ENCODE measurements around the gene IL15RA.
"Not testable (repeated sequence)": the region's sequence is repeated elsewhere in the genome, so short reads cannot be mapped to it uniquely, and the experiment has no call there.

Gene IL15RA

DNA sequence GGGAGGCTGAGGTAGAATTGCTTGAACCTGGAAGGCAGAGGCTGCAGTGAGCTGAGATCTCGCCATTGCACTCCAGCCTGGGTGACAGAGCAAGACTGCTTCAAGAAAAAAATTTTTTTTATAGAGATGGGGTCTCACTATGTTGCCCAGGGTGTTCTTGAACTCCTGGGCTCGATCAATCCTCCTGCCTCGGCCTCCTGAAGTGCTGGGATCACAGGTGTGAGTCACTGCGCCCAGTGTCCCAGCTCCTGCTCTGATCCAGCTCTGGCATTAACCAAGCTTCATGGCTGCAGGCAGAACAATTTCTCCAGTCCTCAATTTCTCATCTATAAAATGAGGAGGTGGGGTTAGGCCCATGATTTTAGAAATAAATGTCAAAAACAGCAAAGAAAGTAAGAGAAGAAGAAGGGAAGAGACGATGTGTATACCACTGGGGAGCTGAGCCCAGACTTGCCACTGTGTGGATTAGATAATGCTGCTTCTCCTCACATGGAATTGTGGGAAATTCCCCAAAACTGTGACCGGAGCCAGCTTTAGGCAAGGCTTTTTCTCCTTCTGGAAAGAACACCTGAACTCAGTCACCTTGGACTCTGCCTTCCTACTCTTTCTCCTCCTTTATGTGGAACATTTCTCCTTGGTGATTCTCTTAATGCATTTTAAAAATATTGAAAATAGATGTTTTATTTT is 25.5 kb downstream of the IL15RA start:
- DNase-seq = no peak

DNA sequence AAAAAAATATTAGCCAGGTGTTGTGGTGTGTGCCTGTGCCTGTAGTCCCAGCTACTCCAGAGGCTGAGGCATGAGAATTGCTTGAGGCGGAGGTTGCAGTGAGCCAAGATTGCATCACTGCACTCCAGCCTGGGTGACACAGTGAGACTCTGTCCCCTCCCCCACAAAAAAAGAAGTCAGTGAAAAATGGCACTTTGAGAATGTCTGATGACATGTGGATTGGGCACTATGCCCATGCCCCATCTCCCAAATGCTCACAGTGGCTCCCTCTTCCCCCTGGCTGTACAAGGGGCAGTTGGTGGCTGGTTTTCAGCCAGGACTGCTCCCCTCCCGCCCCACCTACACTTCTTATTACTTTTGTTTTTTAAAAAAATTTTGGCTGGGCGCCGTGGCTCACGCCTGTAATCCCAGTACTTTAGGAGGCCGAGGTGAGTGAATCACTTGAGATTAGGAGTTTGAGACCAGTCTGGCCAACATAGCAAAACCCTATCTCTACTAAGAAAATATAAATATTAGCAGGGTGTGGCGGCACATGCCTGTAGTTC is 26.1 kb downstream of the IL15RA start:
- no peak for DNase-seq

GRCh38 chr10:5949009-5949759 is 28.2 kb downstream of the IL15RA start:
- peak in 40 of 56 donors; percentile 8 to 77 (median 28) for DNase-seq

DNA sequence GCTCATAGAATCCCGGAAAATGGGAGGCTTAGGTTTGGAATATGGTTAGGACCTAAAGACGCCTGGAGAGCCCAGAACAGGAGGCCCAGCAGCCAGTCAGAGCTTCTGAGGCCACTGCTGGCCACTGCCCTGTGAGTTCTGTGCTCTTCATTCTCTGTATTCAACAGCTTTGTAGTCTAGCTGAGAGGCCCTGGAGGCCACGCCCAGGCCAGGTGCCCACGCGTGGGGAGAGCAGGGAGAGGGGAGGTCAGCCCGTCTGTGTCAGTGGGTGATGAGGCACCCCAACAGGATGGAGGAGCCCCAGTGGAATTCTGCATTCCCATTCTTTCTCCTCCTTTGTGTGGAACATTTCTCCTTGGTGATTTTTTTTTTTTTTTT is 29.1 kb downstream of the IL15RA start:
- DNase-seq = no peak

- DNase-seq = no peak
These were observed 29.7 kb downstream of the IL15RA start for GRCh38 chr10:5947471-5948207.

GRCh38 chr10:5946786-5947185 is 30.6 kb downstream of the IL15RA start:
- no peak for DNase-seq

DNA sequence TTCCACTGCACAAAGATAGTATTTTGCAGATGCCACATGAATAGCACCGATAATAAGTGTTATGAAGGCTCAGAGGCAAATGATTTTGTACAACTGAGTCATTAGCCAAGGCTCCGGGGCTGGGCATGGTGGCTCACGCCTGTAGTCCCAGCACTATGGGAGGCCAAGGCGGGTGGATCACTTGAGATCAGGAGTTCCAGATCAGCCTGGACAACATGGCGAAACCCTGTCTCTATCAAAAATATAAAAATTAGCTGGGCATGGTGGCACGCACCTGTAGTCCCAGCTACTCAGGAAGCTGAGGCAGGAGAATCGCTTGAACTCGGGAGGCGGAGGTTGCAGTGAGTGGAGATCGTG is 30.9 kb downstream of the IL15RA start:
- not testable (repeated sequence) for DNase-seq

DNA sequence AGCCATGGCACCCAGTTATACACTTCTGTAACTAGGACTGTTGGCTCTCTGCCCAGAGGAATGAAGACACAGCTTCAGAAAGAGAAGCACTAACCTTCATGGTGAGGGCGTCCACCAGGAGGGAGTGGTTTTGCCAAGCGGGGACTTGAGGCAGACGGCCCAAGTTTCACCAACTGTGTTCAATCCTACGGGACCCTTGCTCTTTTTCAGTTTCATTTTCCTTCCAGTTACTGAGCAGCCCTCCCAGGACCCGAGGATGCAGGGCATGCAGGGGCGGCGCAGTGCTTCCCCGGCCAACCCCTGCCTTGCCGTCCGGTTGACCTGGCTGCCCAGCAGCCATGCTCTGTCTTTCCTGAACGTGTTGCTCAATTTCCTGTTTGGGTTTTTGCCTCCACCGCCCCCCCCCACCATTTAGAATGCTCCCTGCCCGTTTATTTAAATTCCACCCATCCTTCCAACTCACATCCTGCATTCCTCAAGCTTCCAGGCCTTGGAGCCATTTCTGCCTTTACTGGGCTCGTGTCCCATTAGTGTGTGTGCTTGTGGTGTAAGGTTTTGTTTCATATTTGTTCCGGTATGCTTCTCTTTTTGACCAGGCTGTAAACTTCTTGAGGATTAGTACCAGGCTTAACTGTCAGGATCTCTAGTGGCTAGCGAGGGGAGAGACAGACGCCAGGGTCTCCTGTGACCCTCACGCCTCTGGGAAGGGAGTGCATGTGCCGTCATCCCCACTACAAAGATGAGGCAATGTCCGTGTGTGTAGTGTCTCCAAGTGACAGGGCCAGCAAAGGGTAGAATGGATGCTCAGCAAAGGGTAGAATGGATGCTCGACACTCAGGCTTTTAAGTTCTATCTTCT is 31.6 kb downstream of the IL15RA start:
- peak in 4 of 56 donors; percentile 19 to 37 (median 36) for DNase-seq

DNA sequence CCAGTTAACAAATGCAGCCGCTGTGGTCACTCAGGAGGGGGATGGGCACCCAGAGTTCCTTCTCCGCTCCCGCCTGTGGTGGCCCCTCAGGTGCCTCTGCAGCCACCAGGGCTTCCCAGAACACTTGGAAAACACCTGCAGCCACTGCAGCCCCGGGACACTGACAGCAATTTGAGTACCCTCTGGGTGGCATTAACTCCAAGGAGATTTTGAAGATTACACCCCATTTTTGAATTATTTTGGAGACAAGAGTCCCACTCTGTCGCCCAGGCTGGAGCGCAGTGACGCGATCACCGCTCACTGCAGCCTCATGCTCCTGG is 32.2 kb downstream of the IL15RA start:
- no peak for DNase-seq

DNA sequence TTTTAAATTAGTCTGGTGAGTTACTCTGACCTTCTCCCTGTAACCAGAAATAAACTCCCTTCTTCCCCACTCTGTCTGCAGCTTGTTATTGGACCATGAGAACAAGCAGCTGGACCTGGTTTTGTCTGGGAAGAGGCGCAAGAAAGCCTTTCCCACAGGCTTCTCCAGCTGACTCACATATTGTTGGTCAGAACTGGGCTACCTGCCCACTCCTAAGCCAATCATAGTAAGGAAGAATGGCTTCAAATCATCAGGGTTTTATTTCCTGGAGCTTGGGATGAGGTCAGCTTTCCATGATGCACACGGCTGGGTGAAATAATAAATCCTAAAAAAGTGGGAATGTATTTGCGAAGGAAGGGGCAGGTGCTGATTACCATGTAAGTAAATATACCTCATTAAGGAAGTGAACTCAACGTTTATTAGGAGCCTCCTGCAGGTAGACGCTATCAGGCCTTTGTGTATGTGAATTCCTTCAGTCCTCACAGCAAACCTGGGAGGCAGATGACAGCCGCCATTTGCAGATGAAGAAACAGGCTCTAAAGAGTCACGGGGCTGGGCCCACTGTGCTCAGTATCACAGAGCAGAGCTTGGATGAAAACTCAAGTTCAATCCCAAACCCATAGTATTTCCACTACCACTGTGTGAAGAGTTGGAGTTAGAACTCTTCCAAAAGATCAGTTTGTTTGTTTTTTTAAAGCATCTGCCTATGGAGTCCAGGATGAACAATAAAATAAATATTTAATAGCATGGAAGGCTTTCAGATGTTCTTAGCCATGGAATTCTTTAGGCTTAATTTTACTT is 32.8 kb downstream of the IL15RA start:
- peak in 13 of 56 donors; percentile 8 to 35 (median 23) for DNase-seq

DNA sequence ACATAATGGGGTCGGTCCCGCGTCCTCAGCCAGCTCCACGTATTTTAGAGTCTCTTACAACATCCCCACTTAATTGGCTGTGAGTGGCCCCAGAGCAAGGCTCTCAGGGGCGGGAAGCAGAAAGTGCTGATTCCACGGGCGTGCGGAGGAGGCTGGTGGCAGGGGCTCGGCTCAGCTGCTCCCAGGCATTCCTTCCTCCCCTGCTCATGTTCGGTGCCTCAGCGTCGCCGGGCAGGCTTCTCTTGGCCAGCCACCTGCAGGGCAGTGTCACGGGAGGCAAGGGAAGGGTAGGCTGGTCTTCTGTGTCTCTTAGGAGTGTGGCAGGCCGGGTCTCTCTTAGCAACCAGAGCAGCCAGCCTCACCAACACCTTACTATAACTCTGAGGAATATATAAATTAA is 33.8 kb downstream of the IL15RA start:
- peak in 1 of 56 donors; percentile 23 for DNase-seq

GRCh38 chr10:5942474-5942873 is 34.9 kb downstream of the IL15RA start:
- peak in 13 of 56 donors; percentile 9 to 58 (median 23) for DNase-seq

DNA sequence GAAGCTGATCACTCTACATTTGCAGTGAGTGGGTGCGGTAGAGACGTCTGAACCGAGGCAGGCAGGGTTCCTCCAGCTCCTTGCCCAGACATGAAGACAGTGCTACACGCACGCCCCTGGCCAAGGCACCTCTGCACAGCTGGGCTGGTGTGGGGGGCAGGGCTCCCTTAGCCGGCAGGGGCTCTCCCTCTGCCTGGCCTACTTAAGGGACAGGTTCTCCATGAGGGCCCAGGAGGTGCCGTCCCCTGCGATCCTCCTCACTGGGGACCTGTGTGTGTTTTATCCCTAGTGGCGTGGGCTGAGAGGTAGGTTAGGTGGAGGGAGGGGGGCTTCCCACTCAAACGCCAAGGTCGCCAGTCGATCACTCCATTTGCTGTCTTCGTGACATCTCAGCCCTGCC is 35.3 kb downstream of the IL15RA start:
- no peak for DNase-seq

DNA sequence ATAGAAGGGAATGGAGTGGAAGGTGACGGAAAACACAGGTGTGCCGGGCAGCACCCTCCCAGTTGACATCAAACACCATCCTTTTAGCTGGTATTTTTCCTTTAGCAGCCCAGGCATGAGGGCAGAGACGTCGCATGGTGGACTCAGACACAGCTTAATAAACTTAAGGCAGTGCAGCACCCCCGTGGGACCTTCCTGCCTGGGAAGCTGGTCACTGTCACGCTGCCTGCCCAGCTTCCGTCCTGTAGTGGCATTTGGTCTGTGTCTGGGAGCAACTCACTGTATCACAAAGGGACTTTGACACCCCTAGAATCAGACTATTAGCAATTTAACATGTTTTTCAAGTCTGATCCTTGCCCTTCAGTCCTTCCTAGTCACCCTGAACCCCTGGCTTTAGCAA is 35.8 kb downstream of the IL15RA start:
- no peak for DNase-seq

- no peak for DNase-seq
These were observed 36.5 kb downstream of the IL15RA start for GRCh38 chr10:5940807-5941218.

- no peak for DNase-seq
These were observed 39.1 kb downstream of the IL15RA start for GRCh38 chr10:5938291-5938690.

- DNase-seq = no peak
These were observed 40.3 kb downstream of the IL15RA start for GRCh38 chr10:5937016-5937415.

DNA sequence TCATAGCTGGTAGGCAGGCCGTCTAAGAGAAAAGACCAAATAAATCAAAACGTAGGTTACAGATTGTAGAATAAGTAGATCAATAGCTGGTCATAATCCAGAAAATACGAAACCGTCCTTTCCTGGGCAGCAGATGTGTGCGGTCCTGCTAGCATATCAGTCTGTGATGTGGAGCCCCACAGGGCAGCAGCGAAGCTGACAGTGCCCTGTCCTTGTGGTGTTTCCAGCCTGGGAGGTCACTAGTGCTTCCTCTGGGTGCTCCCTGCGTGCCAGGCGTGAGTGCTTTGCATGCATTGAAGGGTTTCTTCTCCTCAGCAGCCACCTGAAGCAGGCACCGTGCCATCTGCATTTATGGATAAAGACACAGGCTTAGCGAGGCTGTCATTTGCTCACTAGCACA is 41.7 kb downstream of the IL15RA start:
- DNase-seq = no peak

DNA sequence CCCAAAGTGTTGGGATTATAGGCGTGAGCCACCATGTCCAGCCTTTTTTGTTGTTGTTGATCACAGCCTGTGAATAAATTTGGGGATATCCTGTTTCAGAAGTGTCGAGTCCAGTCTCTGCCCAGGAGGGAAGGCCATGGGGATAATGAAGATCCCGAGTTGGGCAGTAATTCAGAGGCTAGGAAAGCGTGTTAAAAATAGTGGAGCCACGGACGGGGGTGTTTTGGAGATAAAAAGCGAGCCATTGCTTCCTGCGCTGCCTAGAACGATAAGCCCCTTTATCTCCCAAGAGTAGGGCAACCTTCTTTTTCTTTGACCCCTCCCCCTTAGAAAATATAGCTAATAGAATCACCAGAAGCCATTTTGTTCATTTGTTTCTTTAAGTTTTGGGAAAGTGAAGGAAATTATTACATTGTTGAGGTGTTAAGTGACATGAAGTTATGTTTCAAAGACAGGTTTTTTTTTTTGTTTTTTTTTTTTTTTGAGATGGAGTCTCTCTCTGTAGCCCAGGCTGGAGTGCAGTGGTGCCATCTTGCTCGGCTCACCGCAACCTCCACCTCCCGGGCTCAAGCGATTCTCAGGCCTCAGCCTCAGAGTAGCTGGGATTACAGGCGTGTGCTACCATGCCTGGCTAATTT is 43.3 kb downstream of the IL15RA start:
- DNase-seq = no peak

DNA sequence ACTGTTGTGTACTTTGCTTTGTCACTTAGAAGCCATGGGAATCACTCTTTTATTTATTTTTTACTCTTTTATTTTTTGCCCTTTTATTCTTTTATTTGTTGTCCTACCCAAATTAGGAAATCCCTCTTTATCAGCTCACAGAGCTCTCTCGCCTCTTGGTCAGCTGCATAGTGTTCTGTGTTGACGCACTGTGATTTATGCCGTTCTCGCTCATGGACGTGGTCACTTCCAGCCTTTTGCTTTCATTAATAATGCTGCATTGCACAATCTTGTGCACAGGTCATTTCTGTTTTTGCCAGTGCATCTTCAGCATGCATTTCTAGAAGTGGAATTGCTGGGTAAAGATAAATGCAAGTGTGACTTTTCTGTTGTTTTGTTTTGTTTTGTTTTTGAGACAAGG is 45.0 kb downstream of the IL15RA start:
- no peak for DNase-seq
